Transverse colon (tissue), 4 donors: ENCODE results near the gene CDR2. TPM values are rescaled to one million over a fixed set of nuclear protein-coding genes. Genes with fewer than 3 reads are reported as not detected.
"Not testable (repeated sequence)": the region's sequence is repeated elsewhere in the genome, so short reads cannot be mapped to it uniquely, and the experiment has no call there.

Source experiments
- DNase-seq: peaks from one replicate; pipeline ENCODE4 v3.0.0-alpha.2; 2019
- H3K27ac ChIP-seq, 4 donors: fragments of 200-600 bp; sonication (generic); 2 replicates each; pipeline ENCODE4 v1.5.1; 2016 to 2018; ENCODE audit warnings: inconsistent platforms in 4 of 4
- H3K27me3 ChIP-seq: fragments of 200-600 bp; sonication (generic); 2 replicates; pipeline ENCODE4 v1.5.1; 2017; ENCODE audit warnings: inconsistent platforms
- H3K36me3 ChIP-seq, 4 donors: fragments of 200-600 bp; sonication (generic); 2 replicates each; pipeline ENCODE4 v1.5.1; 2017 to 2019; ENCODE audit warnings: inconsistent platforms in 4 of 4
- H3K4me1 ChIP-seq, 4 donors: fragments of 200-600 bp; sonication (generic); 2 replicates each; pipeline ENCODE4 v1.5.1; 2017 to 2020; ENCODE audit warnings: inconsistent platforms in 4 of 4
- H3K4me3 ChIP-seq, 4 donors: fragments of 200-600 bp; sonication (generic); 1 replicate in 1 of 4; 2 replicates in 3 of 4; pipeline versions ENCODE4 v1.5.1 to v1.6.1; 2017 to 2019; ENCODE audit warnings: inconsistent platforms in 4 of 4
- H3K9me3 ChIP-seq, 2 donors: fragments of 200-600 bp; sonication (generic); 2 replicates each; pipeline ENCODE4 v1.5.1; 2017 to 2019; ENCODE audit warnings: inconsistent platforms in 2 of 2
- EP300 ChIP-seq: sonication (generic); formaldehyde crosslinking; IDR thresholded peaks from one replicate; pipeline ENCODE4 v1.6.1; 2017; ENCODE audit warnings: antibody characterized with exemption, low read depth
- POLR2A ChIP-seq: fragments of 450-650 bp; IDR thresholded peaks from one replicate; pipeline ENCODE4 v1.6.1; 2016; ENCODE audit warnings: antibody characterized with exemption, mild to moderate bottlenecking, moderate library complexity
- POLR2AphosphoS5 ChIP-seq, 3 donors: sonication (generic); formaldehyde crosslinking; IDR thresholded peaks; one replicate each; pipeline ENCODE4 v1.6.1; 2016; ENCODE audit warnings: antibody characterized with exemption in 3 of 3
- WGBS, 2 donors: methylation state at CpG; one replicate each; pipeline ENCODE4 v1.1.5; 2018; ENCODE audit warnings: low coverage in 1 of 2; 5-methylcytosine and 5-hydroxymethylcytosine counted together
- in situ Hi-C, 4 donors: fragments of 200-750 bp; cut with MboI; loops; one replicate each; pipeline versions ENCODE4 v1.15.0 to v1.15.1; 2017; ENCODE audit warnings: low sequenced_read_pairs in 3 of 4, low pct_ligation_motif_present in 1 of 4, low pct_unique_long_range_greater_than_20kb in 1 of 4
- intact Hi-C: fragments of 100-400 bp; cut with DNase I; formaldehyde crosslinking; loops from one replicate; pipeline ENCODE4 v1.15.1; 2023; ENCODE audit warnings: low total_unique reads
- total RNA-seq, 4 donors: library from RNA; depleted of rRNA; stranded (reverse); fragments of >200 nt; gene quantifications; one replicate each; pipeline ENCODE4 v1.1.0, GENCODE V29; 2016
- TF ChIP-seq, protein P1 (sequence below), 5 experiments: fragments of 200-600 bp in 3 of 5; fragments of 450-650 bp in 2 of 5; sonication (generic) in 3 of 5; IDR thresholded peaks; 1 replicate in 2 of 5; 2 replicates in 3 of 5; pipeline ENCODE4 v1.5.1; 2016 to 2017; ENCODE audit warnings: antibody characterized with exemption in 5 of 5, inconsistent platforms in 3 of 5, mild to moderate bottlenecking in 2 of 5, moderate library complexity in 1 of 5

The CDR2 gene
- total RNA-seq, 4 donors from 2014 or later = 21.7 to 317 (median 24.1) TPM

DNA sequence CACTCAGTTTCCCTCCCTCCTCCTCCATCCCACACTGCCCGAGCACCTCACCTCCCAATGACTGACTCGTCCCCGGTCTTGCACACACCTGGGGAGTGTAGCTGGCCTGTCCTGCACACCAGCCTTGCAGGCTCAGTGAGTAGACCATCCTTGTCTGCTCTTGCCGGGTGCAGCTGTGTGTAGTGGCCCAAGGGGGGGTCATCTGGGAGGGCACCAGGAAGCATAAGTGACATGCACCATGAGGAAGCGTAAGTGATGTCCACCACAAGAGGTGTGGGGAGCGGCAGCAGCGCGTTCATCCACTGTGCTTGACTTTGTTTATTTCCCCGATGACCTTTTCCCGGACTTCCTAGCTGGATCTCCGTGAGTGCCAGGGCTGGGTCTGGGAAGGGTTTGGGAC is 45.5 kb upstream of the CDR2 start:
- in situ Hi-C loops = loop anchor here in 2 of 4 donors (10.0 to 25.0 kb wide), 4 partner anchors 95 to 1283 kb away; no protein-coding TSS in a partner anchor
- Histone ChIP-seq H3K4me1 (peaks cover 0 to 11% (median 0%) of the 10 kb centered on the region in 4 donors), H3K4me3 (no peak overlapping the region), H3K9me3 (no peaks in the 10 kb centered on the region), H3K27me3 (no peaks in the 10 kb centered on the region), H3K36me3 (no peaks in the 10 kb centered on the region), H3K27ac (no peak overlapping the region)
- 96% methylated on average over 11 of the region's 11 CpGs; no CpG with 5 or more reads in 1 of the 2 donors for WGBS, 2 donors
- intact Hi-C loops = no loop called here
- no peak for DNase-seq
- TF ChIP-seq POLR2A (no peak), POLR2AphosphoS5 (IDR thresholded peaks at IDR 0.05) (no peak)

DNA sequence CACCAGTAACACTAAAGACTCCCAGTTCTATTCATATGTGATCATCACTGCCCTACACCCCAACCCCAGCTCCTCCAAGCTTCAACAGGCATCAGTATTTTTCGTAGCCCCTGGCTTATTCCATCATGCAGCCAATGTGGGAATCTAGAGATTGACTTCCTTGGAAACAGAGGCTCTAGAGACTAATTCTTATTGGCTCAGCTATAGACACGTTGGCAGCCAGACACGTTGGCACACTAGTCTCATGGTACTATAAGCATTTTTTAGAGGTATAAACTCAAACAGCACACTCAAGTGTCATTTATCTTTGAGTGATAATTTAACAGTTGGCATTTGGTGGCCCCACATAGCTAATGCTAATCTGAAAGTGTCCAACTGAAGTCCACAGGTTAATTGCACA is 44.4 kb upstream of the CDR2 start:
- H3K9me3 ChIP-seq = no peaks in the 10 kb centered on the region
- WGBS, 2 donors = 90% methylated on average over 3 of the region's 3 CpGs; no CpG with 5 or more reads in 1 of the 2 donors
- H3K27me3 ChIP-seq = no peaks in the 10 kb centered on the region
- H3K27ac ChIP-seq = no peak overlapping the region
- DNase-seq = no peak
- no peak for TF ChIP-seq POLR2A
- no peak for TF ChIP-seq EP300
- TF ChIP-seq, protein P1, sequence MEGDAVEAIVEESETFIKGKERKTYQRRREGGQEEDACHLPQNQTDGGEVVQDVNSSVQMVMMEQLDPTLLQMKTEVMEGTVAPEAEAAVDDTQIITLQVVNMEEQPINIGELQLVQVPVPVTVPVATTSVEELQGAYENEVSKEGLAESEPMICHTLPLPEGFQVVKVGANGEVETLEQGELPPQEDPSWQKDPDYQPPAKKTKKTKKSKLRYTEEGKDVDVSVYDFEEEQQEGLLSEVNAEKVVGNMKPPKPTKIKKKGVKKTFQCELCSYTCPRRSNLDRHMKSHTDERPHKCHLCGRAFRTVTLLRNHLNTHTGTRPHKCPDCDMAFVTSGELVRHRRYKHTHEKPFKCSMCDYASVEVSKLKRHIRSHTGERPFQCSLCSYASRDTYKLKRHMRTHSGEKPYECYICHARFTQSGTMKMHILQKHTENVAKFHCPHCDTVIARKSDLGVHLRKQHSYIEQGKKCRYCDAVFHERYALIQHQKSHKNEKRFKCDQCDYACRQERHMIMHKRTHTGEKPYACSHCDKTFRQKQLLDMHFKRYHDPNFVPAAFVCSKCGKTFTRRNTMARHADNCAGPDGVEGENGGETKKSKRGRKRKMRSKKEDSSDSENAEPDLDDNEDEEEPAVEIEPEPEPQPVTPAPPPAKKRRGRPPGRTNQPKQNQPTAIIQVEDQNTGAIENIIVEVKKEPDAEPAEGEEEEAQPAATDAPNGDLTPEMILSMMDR (IDR thresholded peaks at IDR 0.05) = no peak
- TF ChIP-seq POLR2AphosphoS5 (IDR thresholded peaks at IDR 0.05) = no peak
- intact Hi-C loops (no loop called here), in situ Hi-C loops (loop anchor here in 2 of 4 donors (10.0 to 25.0 kb wide), 4 partner anchors 94 to 1282 kb away; no protein-coding TSS in a partner anchor)
- H3K36me3 ChIP-seq = no peaks in the 10 kb centered on the region
- H3K4me3 ChIP-seq = no peak overlapping the region
- H3K4me1 ChIP-seq = peaks cover 0 to under 1% (median 0%) of the 10 kb centered on the region in 4 donors

DNA sequence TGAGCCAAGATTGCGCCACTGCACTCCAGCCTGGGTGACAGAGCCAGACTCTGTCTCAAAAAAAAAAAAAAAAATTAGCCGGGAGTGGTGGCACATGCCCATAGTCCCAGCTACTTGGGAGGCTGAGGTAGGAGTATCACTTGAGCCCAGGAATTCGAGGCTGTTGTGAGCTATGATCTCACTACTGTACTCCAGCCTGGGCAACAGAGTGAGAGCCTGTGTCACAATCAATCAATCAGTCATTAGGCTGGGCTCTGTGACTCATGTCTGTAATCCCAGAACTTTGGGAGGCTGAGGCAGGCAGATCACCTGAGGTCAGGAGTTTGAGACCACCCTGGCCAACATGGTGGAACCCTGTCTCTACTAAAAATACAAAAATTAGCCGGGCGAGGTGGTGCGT is 43.4 kb upstream of the CDR2 start:
- H3K36me3 ChIP-seq, H3K27me3 ChIP-seq, intact Hi-C loops, H3K27ac ChIP-seq, H3K9me3 ChIP-seq, H3K4me3 ChIP-seq, DNase-seq, H3K4me1 ChIP-seq: not testable (repeated sequence)
- in situ Hi-C loops = loop anchor here in 2 of 4 donors (10.0 to 25.0 kb wide), 4 partner anchors 93 to 1280 kb away; no protein-coding TSS in a partner anchor
- WGBS, 2 donors = 83 to 94% methylated on average over 1 to 6 of the region's 6 CpGs

DNA sequence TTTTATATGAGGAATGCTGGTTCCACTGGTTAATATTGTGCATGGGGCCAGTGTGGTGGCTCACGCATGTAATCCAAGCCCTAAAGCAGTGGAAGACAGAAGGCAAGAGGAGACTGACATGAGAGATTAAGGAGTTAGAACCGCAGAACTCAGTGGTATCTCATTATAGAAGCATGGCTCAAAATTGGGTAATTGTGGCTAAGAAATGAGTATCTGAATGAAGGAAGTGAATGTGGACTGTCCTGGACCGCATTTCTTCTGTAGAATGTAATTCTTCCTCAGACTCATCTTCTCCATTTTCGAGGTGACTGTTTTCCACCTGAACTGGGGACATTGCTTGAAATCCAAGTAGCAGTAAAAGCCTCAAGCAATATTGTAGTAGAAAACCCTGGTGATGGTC is 42.6 kb upstream of the CDR2 start:
- Histone ChIP-seq H3K27me3 (no peaks in the 10 kb centered on the region), H3K4me3 (no peak overlapping the region), H3K27ac (no peak overlapping the region), H3K4me1 (no peaks in the 10 kb centered on the region), H3K9me3 (no peaks in the 10 kb centered on the region), H3K36me3 (no peaks in the 10 kb centered on the region)
- intact Hi-C loops = no loop called here
- in situ Hi-C loops = loop anchor here in 2 of 4 donors (10.0 to 25.0 kb wide), 4 partner anchors 92 to 1280 kb away; no protein-coding TSS in a partner anchor
- no peak for DNase-seq
- TF ChIP-seq POLR2AphosphoS5 (IDR thresholded peaks at IDR 0.05) = no peak
- TF ChIP-seq EP300 = no peak
- no peak for TF ChIP-seq POLR2A
- TF ChIP-seq, protein P1 (IDR thresholded peaks at IDR 0.05) = no peak
- WGBS, 2 donors = 93 to 100% methylated on average over 3 to 4 of the region's 4 CpGs

DNA sequence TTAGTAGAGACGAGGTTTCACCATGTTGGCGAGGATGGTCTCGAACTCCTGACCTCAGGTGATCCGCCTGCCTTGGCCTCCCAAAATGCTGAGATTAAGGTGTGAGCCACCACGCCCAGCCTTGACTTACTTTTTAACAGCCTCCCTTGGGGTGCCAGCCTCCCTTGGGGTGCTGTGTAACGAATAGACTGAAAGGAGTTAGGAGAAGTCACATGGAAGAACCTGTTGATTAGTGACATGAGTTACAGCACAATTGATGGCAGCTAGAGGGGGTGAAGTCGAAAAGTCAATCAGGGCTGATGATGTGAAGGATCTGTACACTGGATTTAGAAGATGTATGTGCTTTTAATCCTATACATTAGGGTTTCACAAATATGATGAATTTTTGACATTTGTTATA is 39.4 kb upstream of the CDR2 start:
- no peak overlapping the region for H3K27ac ChIP-seq
- H3K4me1 ChIP-seq = no peaks in the 10 kb centered on the region
- DNase-seq = no peak
- no peaks in the 10 kb centered on the region for H3K27me3 ChIP-seq
- intact Hi-C loops = no loop called here
- 96 to 100% methylated on average over 4 to 7 of the region's 7 CpGs for WGBS, 2 donors
- no peaks in the 10 kb centered on the region for H3K36me3 ChIP-seq
- TF ChIP-seq POLR2A (no peak), EP300 (no peak), POLR2AphosphoS5 (IDR thresholded peaks at IDR 0.05) (no peak)
- TF ChIP-seq, protein P1 (IDR thresholded peaks at IDR 0.05) = no peak
- no peak overlapping the region for H3K4me3 ChIP-seq
- no peaks in the 10 kb centered on the region for H3K9me3 ChIP-seq
- in situ Hi-C loops = loop anchor here in 2 of 4 donors (10.0 to 25.0 kb wide), 4 partner anchors 89 to 1277 kb away; no protein-coding TSS in a partner anchor
